Kidney tubule cell (primary cell): Measurements from ENCODE around the gene FCHSD2.
A peak's percentile ranks its signal among the peaks of the same experiment; 100 is the strongest.
"Not testable (repeated sequence)": the region's sequence is repeated elsewhere in the genome, so short reads cannot be mapped to it uniquely, and the experiment has no call there.

ENCODE experiments used
- DNase-seq: peaks from one replicate; pipeline ENCODE4 v3.0.0-alpha.2; 2018; ENCODE audit warnings: low spot score

The FCHSD2 gene

DNA sequence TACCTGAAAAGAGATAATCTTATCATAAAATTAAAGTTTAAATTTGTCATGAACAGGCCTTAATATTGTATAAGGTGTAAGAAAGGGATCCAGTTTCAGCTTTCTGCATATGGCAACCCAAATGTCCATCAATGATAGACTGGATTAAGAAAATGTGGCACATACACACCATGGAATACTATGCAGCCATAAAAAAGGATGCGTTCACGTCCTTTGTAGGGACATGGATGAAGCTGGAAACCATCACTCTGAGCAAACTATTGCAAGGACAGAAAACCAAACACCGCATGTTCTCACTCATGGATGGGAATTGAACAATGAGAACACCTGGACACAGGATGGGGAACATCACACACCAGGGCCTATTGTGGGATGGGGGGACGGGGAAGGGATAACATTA, 18.2 kb downstream of the FCHSD2 start:
- DNase-seq, result not testable (repeated sequence)

DNA sequence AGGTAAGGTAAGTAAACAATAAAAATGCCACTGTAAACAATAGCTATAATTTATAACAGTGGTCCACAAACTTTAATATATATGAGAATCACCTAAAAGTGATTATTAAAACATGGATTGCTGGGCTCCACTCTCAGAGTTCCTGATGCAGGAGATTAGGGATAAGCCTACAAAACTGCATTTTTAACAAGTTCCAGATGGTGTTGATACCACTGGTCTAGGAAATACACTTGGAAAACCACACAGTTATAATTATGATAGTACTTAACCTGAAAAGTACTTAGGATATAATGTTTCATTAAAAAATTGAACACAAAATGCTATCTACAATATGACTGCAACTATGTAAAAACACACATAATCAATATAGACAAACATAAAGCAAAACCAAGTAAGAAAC, 20.4 kb downstream of the FCHSD2 start:
- DNase-seq, result no peak

- DNase-seq, result no peak
These were observed 25.0 kb downstream of the FCHSD2 start for GRCh38 chr11:73117071-73117470.

GRCh38 chr11:73116636-73117035, 25.5 kb downstream of the FCHSD2 start:
- no peak for DNase-seq

DNA sequence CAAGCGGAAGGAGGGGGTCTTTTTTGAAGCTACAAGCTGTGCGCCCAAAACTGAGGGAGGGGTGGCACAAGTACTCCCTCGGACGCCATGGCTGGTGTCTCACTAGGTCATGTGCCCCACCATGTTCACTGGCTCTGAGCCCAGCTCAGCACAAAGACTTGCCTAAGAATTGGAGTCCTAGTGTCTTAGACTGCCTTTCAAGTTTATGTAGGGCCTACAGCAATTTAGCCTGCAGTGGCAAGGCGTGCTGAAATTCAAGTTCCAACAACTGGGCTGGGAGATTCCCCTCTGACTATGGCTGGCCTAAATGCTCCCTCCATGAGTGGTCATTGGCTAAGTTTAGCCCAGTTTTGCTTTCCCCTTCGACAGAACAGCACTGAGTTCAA, 27.3 kb downstream of the FCHSD2 start:
- DNase-seq, result no peak

GRCh38 chr11:73114110-73114834, 27.8 kb downstream of the FCHSD2 start:
- DNase-seq, result peak; percentile 3

DNA sequence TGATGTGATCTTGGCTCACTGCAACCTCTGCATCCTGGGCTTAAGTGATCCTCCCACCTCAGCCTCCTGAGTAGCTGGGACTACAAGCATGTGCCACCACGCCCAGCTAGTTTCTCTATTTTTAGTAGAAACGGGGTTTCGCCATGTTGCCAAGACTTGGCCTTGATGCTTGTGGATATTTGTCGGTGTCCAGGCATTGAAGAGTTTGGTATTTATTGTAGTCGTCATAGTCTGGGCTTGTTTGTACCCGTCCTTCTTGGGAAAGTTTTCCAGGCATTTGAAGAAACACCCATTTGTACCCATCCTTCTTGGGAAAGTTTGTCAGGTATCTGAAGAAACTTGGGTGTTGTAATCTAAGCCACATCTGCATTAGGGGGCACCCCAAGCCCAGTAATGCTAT, 28.7 kb downstream of the FCHSD2 start:
- no peak for DNase-seq

GRCh38 chr11:73107597-73107996, 34.5 kb downstream of the FCHSD2 start:
- DNase-seq, result no peak

DNA sequence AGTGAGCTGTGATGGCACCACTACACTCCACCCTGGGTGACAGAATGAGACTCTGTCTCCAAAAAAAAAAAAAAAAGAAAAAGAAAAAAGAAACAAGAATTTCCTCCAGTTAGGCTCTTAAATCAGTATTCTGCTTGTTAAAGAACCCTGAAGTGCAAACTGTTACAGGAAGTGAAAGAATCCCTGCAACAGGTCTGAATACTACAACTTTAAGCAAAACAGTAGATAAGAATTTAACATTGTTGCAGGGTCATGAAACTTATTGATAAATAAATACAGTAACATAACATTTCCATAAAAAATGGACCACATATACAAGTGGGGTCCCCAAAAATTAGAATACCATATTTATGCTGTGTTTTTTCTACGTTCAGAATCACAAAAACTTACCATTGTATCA, 35.8 kb downstream of the FCHSD2 start:
- no peak for DNase-seq

DNA sequence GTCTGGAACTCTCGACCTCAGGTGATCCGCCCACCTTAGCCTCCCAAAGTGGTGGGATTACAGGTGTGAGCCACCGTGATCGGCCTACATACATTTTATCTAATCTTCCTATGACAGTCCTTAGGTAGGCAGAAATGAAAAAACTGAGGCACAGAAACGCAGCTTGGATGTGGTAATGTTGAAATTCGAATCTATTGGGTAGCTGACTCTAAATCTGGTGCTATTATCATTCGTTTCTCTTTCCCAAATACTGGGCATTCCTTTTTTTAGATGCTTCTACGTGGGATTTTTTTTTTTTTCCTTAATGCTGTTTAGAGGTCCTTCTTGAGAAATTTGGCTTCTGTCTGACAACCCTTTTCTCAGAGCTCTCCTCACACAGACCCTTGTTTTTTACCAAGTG, 41.5 kb downstream of the FCHSD2 start:
- no peak for DNase-seq

DNA sequence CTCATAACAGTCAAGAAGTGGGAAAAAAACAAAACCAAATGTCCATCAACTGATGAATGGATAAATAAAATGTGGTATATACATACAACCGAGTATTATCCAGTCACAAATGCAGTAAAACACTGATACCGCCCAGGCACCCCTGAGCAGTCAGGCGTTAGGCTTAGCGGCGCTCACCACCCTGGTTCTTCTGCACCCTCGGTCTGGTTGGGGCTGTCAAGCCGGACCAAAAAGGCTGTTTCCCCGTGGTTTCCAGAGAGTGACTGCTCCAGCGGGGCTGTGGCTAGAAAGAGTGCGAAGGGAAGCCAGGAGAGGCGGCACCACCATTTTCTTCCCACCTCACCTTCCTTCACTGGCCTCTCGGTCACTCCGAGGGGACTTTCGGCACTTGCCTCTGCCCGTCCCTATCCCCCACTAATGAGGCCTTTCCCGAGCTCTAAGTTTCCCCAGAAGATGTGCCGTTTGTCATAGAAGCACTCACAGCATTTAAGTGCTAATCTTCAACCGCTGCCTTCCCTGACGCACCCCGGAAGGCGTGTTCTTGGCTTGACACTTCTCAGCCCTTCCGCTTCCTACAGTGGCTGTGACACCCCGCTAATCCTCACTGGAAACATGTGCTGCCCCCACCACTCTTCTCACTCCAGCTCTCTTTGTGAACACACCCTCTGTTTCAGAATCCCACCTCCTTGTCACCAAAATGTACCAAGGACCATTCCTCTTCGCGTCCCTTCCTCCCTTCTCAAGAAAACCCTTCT, 42.4 kb downstream of the FCHSD2 start:
- DNase-seq, result no peak

GRCh38 chr11:73095613-73096012, 46.5 kb downstream of the FCHSD2 start:
- no peak for DNase-seq

- peak; percentile 71 for DNase-seq
These were observed 50.4 kb downstream of the FCHSD2 start for GRCh38 chr11:73091521-73092305.

DNA sequence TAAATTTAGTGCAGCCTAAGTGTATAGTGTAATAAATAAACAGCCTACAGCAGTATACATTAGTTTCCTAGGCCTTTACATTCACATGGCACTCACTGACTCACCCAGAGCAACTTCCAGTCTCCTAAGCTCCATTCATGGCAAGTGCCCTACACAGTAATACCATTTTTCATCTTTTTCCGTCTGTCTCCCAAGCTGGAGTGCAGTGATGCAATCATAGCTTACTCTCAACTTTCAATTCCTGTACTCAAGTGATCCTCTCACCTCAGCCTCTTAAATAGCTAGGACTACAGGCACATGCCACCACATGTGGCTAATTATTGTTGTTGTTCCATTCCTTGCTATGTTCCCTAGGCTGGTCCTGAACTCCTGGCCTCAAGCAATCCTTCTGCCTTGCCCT, 54.4 kb downstream of the FCHSD2 start:
- no peak for DNase-seq

GRCh38 chr11:73085189-73085875, 56.8 kb downstream of the FCHSD2 start:
- peak; percentile 48 for DNase-seq

- no peak for DNase-seq
These were observed 63.5 kb downstream of the FCHSD2 start for GRCh38 chr11:73078631-73079030.

GRCh38 chr11:73077454-73077853, 64.7 kb downstream of the FCHSD2 start:
- DNase-seq, result no peak

DNA sequence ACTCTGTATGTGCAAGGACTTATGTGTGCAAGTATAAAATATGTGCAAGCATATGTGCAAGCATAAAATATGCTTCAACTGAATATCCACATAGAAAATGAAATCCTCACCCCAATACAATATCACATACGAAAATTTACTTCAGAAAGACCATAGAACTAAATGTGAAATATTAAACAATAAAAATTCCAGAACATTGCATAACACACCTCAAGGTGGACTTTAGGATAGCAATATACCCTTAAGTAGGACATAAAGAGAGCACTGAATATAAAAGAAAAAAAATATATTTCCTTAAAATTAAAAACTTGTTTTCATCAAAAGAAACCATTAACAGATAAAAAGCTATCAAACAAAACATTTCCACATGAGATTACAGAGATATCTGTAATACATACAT, 67.8 kb downstream of the FCHSD2 start:
- no peak for DNase-seq

- peak; percentile 11 for DNase-seq
These were observed 69.1 kb downstream of the FCHSD2 start for GRCh38 chr11:73072935-73073481.

- DNase-seq, result peak; percentile 13
These were observed 71.5 kb downstream of the FCHSD2 start for GRCh38 chr11:73070653-73071052.

DNA sequence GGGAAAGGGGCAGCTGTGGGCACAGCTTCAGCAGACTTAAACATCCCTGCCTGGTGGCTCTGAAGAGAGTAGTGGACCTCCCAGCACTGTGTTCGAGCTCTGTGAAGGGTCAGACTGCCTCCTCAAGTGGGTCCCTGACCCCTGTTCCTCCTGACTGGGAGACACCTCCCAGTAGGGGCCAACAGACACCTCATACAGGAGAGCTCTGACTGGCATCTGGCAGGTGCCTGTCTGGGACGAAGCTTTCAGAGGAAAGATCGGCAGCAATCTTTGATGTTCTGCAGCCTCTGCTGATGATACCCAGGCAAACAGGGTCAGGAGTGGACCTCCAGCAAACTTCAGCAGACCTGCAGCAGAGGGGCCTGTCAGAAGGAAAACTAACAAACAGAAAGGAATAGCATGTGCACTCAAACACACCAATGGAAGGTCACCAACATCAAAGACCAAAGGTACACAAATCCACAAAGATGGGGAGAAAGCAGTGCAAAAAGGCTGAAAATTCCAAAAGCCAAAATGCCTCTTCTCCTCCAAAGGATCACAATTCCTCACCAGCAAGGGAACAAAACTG, 80.2 kb downstream of the FCHSD2 start:
- not testable (repeated sequence) for DNase-seq

GRCh38 chr11:73061434-73061833, 80.7 kb downstream of the FCHSD2 start:
- not testable (repeated sequence) for DNase-seq
